HG02852 (cell line): ENCODE measurements around the gene SLC22A13.
"Not testable (repeated sequence)": the region's sequence is repeated elsewhere in the genome, so short reads cannot be mapped to it uniquely, and the experiment has no call there.

ENCODE experiments used
- ATAC-seq: cut with Tn5 transposase; IDR thresholded peaks from one replicate; pipeline ENCODE4 v1.9.1; 2021; ENCODE audit warnings: mild to moderate bottlenecking, moderate library complexity; ENCODE audit not compliant: unreplicated experiment

SLC22A13 gene

GRCh38 chr3:38264353-38264771 is 1.2 kb upstream of the SLC22A13 start:
- ATAC-seq = no peak

GRCh38 chr3:38264779-38265178 is 833 bp upstream of the SLC22A13 start:
- no peak for ATAC-seq

- ATAC-seq = no peak
Measured at GRCh38 chr3:38266810-38267209, 1.2 kb downstream of the SLC22A13 start.

- no peak for ATAC-seq
Measured at GRCh38 chr3:38267662-38268061, 2.0 kb downstream of the SLC22A13 start.

- ATAC-seq = no peak
Measured at GRCh38 chr3:38268087-38268486, 2.5 kb downstream of the SLC22A13 start.

GRCh38 chr3:38268522-38268921 is 2.9 kb downstream of the SLC22A13 start:
- ATAC-seq = no peak

GRCh38 chr3:38270606-38271005 is 5.0 kb downstream of the SLC22A13 start:
- no peak for ATAC-seq

- no peak for ATAC-seq
Measured at GRCh38 chr3:38271553-38271952, 5.9 kb downstream of the SLC22A13 start.

- no peak for ATAC-seq
Measured at GRCh38 chr3:38274864-38275649, 9.4 kb downstream of the SLC22A13 start.

- no peak for ATAC-seq
Measured at GRCh38 chr3:38275658-38276057, 10.0 kb downstream of the SLC22A13 start.

GRCh38 chr3:38276081-38276916 is 10.7 kb downstream of the SLC22A13 start:
- ATAC-seq = no peak

- ATAC-seq = no peak
Measured at GRCh38 chr3:38276917-38277630, 11.5 kb downstream of the SLC22A13 start.

GRCh38 chr3:38278841-38279240 is 13.2 kb downstream of the SLC22A13 start:
- no peak for ATAC-seq

GRCh38 chr3:38281895-38282686 is 16.5 kb downstream of the SLC22A13 start, which contains the start of gene SLC22A14:
TSS of gene SLC22A14 (plus strand) at chr3:38282294. CDS start at chr3:38306027, 23,733 bp downstream.
- no peak for ATAC-seq

- no peak for ATAC-seq
Measured at GRCh38 chr3:38283810-38284755, 18.5 kb downstream of the SLC22A13 start.

GRCh38 chr3:38284756-38285150 is 19.1 kb downstream of the SLC22A13 start:
- ATAC-seq = no peak

- not testable (repeated sequence) for ATAC-seq
Measured at GRCh38 chr3:38289286-38290217, 23.9 kb downstream of the SLC22A13 start.

GRCh38 chr3:38297053-38297452 is 31.4 kb downstream of the SLC22A13 start:
- ATAC-seq = not testable (repeated sequence)
